HG02588 (cell line): ENCODE measurements around the gene OVOL2.
"Not testable (repeated sequence)": the region's sequence is repeated elsewhere in the genome, so short reads cannot be mapped to it uniquely, and the experiment has no call there.

Source experiments
- ATAC-seq: cut with Tn5 transposase; IDR thresholded peaks from one replicate; pipeline ENCODE4 v1.9.1; 2021; ENCODE audit warnings: mild to moderate bottlenecking, moderate library complexity; ENCODE audit not compliant: unreplicated experiment

Gene OVOL2

GRCh38 chr20:18058661-18059467 is 1.1 kb upstream of the OVOL2 start:
- ATAC-seq = no peak

GRCh38 chr20:18057994-18058349 is 256 bp upstream of the OVOL2 start:
- ATAC-seq = no peak

- no peak for ATAC-seq
Observed at GRCh38 chr20:18056174-18057100, 1.3 kb downstream of the OVOL2 start.

- ATAC-seq = no peak
Observed at GRCh38 chr20:18055261-18055660, 2.5 kb downstream of the OVOL2 start.

- ATAC-seq = no peak
Observed at GRCh38 chr20:18052856-18053255, 4.9 kb downstream of the OVOL2 start.

- ATAC-seq = no peak
Observed at GRCh38 chr20:18050628-18051027, 7.1 kb downstream of the OVOL2 start.

- no peak for ATAC-seq
Observed at GRCh38 chr20:18048176-18048575, 9.5 kb downstream of the OVOL2 start.

GRCh38 chr20:18046535-18046934 is 11.2 kb downstream of the OVOL2 start:
- ATAC-seq = no peak

GRCh38 chr20:18042229-18042628 is 15.5 kb downstream of the OVOL2 start:
- ATAC-seq = no peak

GRCh38 chr20:18041462-18041861 is 16.3 kb downstream of the OVOL2 start:
- ATAC-seq = no peak

- ATAC-seq = no peak
Observed at GRCh38 chr20:18039063-18039462, 18.7 kb downstream of the OVOL2 start.

GRCh38 chr20:18034039-18034438 is 23.7 kb downstream of the OVOL2 start:
- ATAC-seq = no peak

- no peak for ATAC-seq
Observed at GRCh38 chr20:18032977-18033892, 24.5 kb downstream of the OVOL2 start.

- no peak for ATAC-seq
Observed at GRCh38 chr20:18031888-18032509, 25.7 kb downstream of the OVOL2 start.

GRCh38 chr20:18031050-18031449 is 26.7 kb downstream of the OVOL2 start:
- ATAC-seq = no peak

- ATAC-seq = no peak
Observed at GRCh38 chr20:18030020-18030419, 27.7 kb downstream of the OVOL2 start.

GRCh38 chr20:18027011-18027410 is 30.7 kb downstream of the OVOL2 start:
- ATAC-seq = not testable (repeated sequence)

GRCh38 chr20:18024606-18025127 is 33.0 kb downstream of the OVOL2 start:
- no peak for ATAC-seq

GRCh38 chr20:18020931-18021330 is 36.8 kb downstream of the OVOL2 start:
- ATAC-seq = no peak

GRCh38 chr20:18019068-18019467 is 38.6 kb downstream of the OVOL2 start:
- no peak for ATAC-seq
